Fibroblast of pulmonary artery (primary cell): ENCODE results near the gene OR7D2.

ENCODE experiments used
- DNase-seq: peaks from one replicate; pipeline ENCODE4 v3.0.0-alpha.2; 2010; ENCODE audit warnings: low read depth
- H3K4me3 ChIP-seq: replicated peaks from 2 replicates; pipeline ENCODE4 v1.5.1; 2011; ENCODE audit warnings: low read depth, mild to moderate bottlenecking, control low read depth, low read length, moderate library complexity
- CTCF ChIP-seq: IDR thresholded peaks from 2 replicates; pipeline ENCODE4 v1.5.1; 2011; ENCODE audit warnings: mild to moderate bottlenecking, control low read depth, low read length, inconsistent platforms; ENCODE audit errors: missing control alignments

OR7D2 gene

GRCh38 chr19:9159891-9160290, 18.9 kb upstream of the OR7D2 start:
- DNase-seq = no peak
- no peak for TF ChIP-seq CTCF
- H3K4me3 ChIP-seq = no peak overlapping the region

GRCh38 chr19:9161427-9161826, 17.4 kb upstream of the OR7D2 start:
- H3K4me3 ChIP-seq = no peak overlapping the region
- no peak for TF ChIP-seq CTCF
- no peak for DNase-seq

- TF ChIP-seq CTCF = no peak
- H3K4me3 ChIP-seq = no peak overlapping the region
- peak; percentile 17 for DNase-seq
Observed at GRCh38 chr19:9165261-9165660, 13.5 kb upstream of the OR7D2 start.

- no peak overlapping the region for H3K4me3 ChIP-seq
- no peak for TF ChIP-seq CTCF
- DNase-seq = no peak
Observed at GRCh38 chr19:9166846-9167245, 11.9 kb upstream of the OR7D2 start.

GRCh38 chr19:9171393-9171991, 7.3 kb upstream of the OR7D2 start:
- no peak for TF ChIP-seq CTCF
- no peak overlapping the region for H3K4me3 ChIP-seq
- DNase-seq = peak; percentile 16

- H3K4me3 ChIP-seq = no peak overlapping the region
- no peak for DNase-seq
- TF ChIP-seq CTCF = no peak
Observed at GRCh38 chr19:9175326-9175725, 3.5 kb upstream of the OR7D2 start.

- no peak for TF ChIP-seq CTCF
- no peak overlapping the region for H3K4me3 ChIP-seq
- no peak for DNase-seq
Observed at GRCh38 chr19:9183000-9183399, 4.2 kb downstream of the OR7D2 start.
